OCI-LY3 (cell line): ENCODE results near the gene RNGTT.

Experiments
- H2AFZ ChIP-seq: fragments of 200-600, 300-600 bp; shearing (Covaris generic); 2 replicates; pipeline ENCODE4 v1.6.0; 2014; ENCODE audit warnings: antibody characterized with exemption, low read depth, low read length
- H3K27ac ChIP-seq: fragments of 200-600, 300-600 bp; sonication (generic); 2 replicates; pipeline ENCODE4 v1.5.1; 2014; ENCODE audit warnings: mild to moderate bottlenecking, low read length, moderate library complexity, mixed read lengths
- H3K27me3 ChIP-seq: fragments of 200-600, 300-600 bp; sonication (generic); 2 replicates; pipeline ENCODE4 v1.6.1; 2014; ENCODE audit warnings: low read depth, low read length, mixed read lengths
- H3K36me3 ChIP-seq: fragments of 200-600, 300-600 bp; sonication (generic); replicated peaks from 2 replicates; pipeline ENCODE3; 2014; ENCODE audit warnings: low read depth, low read length, mixed read lengths
- H3K4me1 ChIP-seq: fragments of 300-600, 200-600 bp; sonication (generic); 2 replicates; pipeline ENCODE4 v1.6.1; 2014; ENCODE audit warnings: low read length, mixed read lengths
- H3K4me2 ChIP-seq: fragments of 200-600, 300-600 bp; sonication (generic); 2 replicates; pipeline ENCODE4 v1.6.1; 2014; ENCODE audit warnings: low read length, mixed read lengths
- H3K4me3 ChIP-seq: fragments of 300-600, 200-600 bp; sonication (generic); 2 replicates; pipeline ENCODE4 v1.5.1; 2014; ENCODE audit warnings: antibody characterized with exemption, mild to moderate bottlenecking, low read length, moderate library complexity
- H3K79me2 ChIP-seq: fragments of 300-600, 200-600 bp; shearing (Covaris generic); 2 replicates; pipeline ENCODE4 v1.6.1; 2014; ENCODE audit warnings: mild to moderate bottlenecking, low read length, mixed read lengths
- H3K9ac ChIP-seq: fragments of 300-600, 200-600 bp; shearing (Covaris generic); 2 replicates; pipeline ENCODE4 v1.6.0; 2014; ENCODE audit warnings: mild to moderate bottlenecking, low read length, moderate library complexity
- H3K9me3 ChIP-seq: fragments of 200-600, 300-600 bp; shearing (Covaris generic); 2 replicates; pipeline ENCODE4 v1.6.1; 2014; ENCODE audit warnings: low read length, mixed read lengths; ENCODE audit not compliant: insufficient read depth
- H4K20me1 ChIP-seq: fragments of 200-600, 300-600 bp; sonication (generic); 2 replicates; pipeline ENCODE4 v1.6.1; 2016; ENCODE audit warnings: low read length, mixed read lengths; ENCODE audit not compliant: insufficient read depth
- EZH2phosphoT487 ChIP-seq: fragments of 200-600 bp; shearing (Covaris generic); IDR thresholded peaks from 2 replicates; pipeline ENCODE4 v1.6.1; 2018; ENCODE audit warnings: antibody characterized with exemption, mixed run types, low read depth
- TF ChIP-seq, protein P1 (sequence below): fragments of 200-600, 300-600 bp; sonication (generic); IDR thresholded peaks from 2 replicates; pipeline ENCODE4 v1.5.1; 2014; ENCODE audit warnings: antibody characterized with exemption, low read length, low read depth

The RNGTT gene

GRCh38 chr6:88748141-88748540 lies 215.3 kb downstream of the RNGTT start:
- Histone ChIP-seq H3K36me3 (no peaks in the 10 kb centered on the region), H3K27ac (no peak overlapping the region), H3K9me3 (no peaks in the 10 kb centered on the region), H4K20me1 (no peaks in the 10 kb centered on the region), H3K4me1 (peaks cover 4% of the 10 kb centered on the region; the same call in 1 of the 2 replicates), H3K79me2 (no peaks in the 10 kb centered on the region), H3K9ac (no peak overlapping the region), H2AFZ (no peak overlapping the region), H3K27me3 (no peaks in the 10 kb centered on the region), H3K4me3 (no peak overlapping the region), H3K4me2 (no peak overlapping the region)
- TF ChIP-seq EZH2phosphoT487, result no peak
- TF ChIP-seq, protein P1, sequence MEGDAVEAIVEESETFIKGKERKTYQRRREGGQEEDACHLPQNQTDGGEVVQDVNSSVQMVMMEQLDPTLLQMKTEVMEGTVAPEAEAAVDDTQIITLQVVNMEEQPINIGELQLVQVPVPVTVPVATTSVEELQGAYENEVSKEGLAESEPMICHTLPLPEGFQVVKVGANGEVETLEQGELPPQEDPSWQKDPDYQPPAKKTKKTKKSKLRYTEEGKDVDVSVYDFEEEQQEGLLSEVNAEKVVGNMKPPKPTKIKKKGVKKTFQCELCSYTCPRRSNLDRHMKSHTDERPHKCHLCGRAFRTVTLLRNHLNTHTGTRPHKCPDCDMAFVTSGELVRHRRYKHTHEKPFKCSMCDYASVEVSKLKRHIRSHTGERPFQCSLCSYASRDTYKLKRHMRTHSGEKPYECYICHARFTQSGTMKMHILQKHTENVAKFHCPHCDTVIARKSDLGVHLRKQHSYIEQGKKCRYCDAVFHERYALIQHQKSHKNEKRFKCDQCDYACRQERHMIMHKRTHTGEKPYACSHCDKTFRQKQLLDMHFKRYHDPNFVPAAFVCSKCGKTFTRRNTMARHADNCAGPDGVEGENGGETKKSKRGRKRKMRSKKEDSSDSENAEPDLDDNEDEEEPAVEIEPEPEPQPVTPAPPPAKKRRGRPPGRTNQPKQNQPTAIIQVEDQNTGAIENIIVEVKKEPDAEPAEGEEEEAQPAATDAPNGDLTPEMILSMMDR, result no peak

DNA sequence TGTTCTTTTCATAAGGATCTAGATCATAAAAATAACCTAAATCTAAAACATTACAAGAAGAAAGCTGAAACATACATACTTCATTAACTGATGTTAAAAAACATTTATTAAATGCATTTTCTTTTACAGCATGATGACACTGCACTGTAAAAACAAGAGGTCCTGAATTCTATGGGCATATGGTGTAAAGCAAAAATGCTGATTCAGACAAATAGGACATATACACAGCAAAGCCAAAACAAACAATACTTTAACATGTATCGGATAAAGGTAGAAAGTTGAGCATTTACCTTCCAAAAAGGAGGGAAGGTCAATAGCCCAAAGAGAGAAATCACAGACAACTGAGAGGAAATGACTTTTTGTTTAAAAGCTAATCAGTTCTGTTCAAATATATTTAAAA lies 221.5 kb downstream of the RNGTT start:
- Histone ChIP-seq H3K4me2 (no peak overlapping the region), H3K36me3 (no peaks in the 10 kb centered on the region), H2AFZ (no peak overlapping the region), H4K20me1 (no peaks in the 10 kb centered on the region), H3K27me3 (no peaks in the 10 kb centered on the region), H3K9ac (no peak overlapping the region), H3K4me3 (no peak overlapping the region), H3K79me2 (no peaks in the 10 kb centered on the region), H3K9me3 (no peaks in the 10 kb centered on the region), H3K27ac (no peak overlapping the region), H3K4me1 (peaks cover 6% of the 10 kb centered on the region; the same call in 1 of the 2 replicates)
- no peak for TF ChIP-seq EZH2phosphoT487
- TF ChIP-seq, protein P1, result no peak

DNA sequence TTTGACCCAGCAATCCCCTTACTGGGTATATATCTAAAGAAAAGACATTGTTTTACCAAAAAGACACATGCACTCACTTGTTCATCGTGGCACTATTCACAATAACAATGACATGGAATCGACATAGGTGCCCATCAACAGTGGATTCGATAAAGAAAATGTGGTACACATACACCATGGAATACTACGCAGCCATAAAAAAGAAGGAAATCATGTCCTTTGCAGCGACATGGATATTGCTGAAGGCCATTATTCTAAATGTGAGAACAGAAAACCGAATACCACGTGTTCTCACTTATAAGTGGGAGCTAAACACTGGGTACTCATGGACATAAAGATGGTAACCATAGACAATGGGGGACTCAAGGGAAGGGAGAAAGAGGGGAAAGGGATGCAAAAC lies 222.3 kb downstream of the RNGTT start:
- no peak overlapping the region for H3K4me3 ChIP-seq
- peaks cover 6% of the 10 kb centered on the region; the same call in 1 of the 2 replicates for H3K4me1 ChIP-seq
- no peak overlapping the region for H3K9ac ChIP-seq
- no peaks in the 10 kb centered on the region for H3K36me3 ChIP-seq
- no peaks in the 10 kb centered on the region for H3K79me2 ChIP-seq
- H4K20me1 ChIP-seq, result no peaks in the 10 kb centered on the region
- H2AFZ ChIP-seq, result no peak overlapping the region
- H3K27ac ChIP-seq, result no peak overlapping the region
- no peaks in the 10 kb centered on the region for H3K9me3 ChIP-seq
- no peaks in the 10 kb centered on the region for H3K27me3 ChIP-seq
- H3K4me2 ChIP-seq, result no peak overlapping the region
- no peak for TF ChIP-seq EZH2phosphoT487
- TF ChIP-seq, protein P1, result no peak

- H4K20me1 ChIP-seq, result no peaks in the 10 kb centered on the region
- no peak overlapping the region for H3K9ac ChIP-seq
- H2AFZ ChIP-seq, result no peak overlapping the region
- no peak for TF ChIP-seq EZH2phosphoT487
- TF ChIP-seq, protein P1, result no peak
- no peak overlapping the region for H3K27ac ChIP-seq
- H3K4me2 ChIP-seq, result no peak overlapping the region
- H3K4me3 ChIP-seq, result no peak overlapping the region
- H3K79me2 ChIP-seq, result no peaks in the 10 kb centered on the region
- H3K27me3 ChIP-seq, result no peaks in the 10 kb centered on the region
- H3K36me3 ChIP-seq, result no peaks in the 10 kb centered on the region
- no peaks in the 10 kb centered on the region for H3K9me3 ChIP-seq
- peaks cover 13% of the 10 kb centered on the region for H3K4me1 ChIP-seq
These were observed 228.9 kb downstream of the RNGTT start for GRCh38 chr6:88734544-88734943.
